Hematopoietic multipotent progenitor cell treated with erythropoietin and hydrocortisone succinate and interleukin-3 and kit ligand, for 17 days (in vitro differentiated cells): ENCODE data around the gene CSTA.
A peak's percentile ranks its signal among the peaks of the same experiment; 100 is the strongest.
"Not testable (repeated sequence)": the region's sequence is repeated elsewhere in the genome, so short reads cannot be mapped to it uniquely, and the experiment has no call there.

Experiments used
- DNase-seq: peaks from one replicate; pipeline ENCODE4 v3.0.0-alpha.2; 2015; ENCODE audit warnings: low spot score

The CSTA gene

DNA sequence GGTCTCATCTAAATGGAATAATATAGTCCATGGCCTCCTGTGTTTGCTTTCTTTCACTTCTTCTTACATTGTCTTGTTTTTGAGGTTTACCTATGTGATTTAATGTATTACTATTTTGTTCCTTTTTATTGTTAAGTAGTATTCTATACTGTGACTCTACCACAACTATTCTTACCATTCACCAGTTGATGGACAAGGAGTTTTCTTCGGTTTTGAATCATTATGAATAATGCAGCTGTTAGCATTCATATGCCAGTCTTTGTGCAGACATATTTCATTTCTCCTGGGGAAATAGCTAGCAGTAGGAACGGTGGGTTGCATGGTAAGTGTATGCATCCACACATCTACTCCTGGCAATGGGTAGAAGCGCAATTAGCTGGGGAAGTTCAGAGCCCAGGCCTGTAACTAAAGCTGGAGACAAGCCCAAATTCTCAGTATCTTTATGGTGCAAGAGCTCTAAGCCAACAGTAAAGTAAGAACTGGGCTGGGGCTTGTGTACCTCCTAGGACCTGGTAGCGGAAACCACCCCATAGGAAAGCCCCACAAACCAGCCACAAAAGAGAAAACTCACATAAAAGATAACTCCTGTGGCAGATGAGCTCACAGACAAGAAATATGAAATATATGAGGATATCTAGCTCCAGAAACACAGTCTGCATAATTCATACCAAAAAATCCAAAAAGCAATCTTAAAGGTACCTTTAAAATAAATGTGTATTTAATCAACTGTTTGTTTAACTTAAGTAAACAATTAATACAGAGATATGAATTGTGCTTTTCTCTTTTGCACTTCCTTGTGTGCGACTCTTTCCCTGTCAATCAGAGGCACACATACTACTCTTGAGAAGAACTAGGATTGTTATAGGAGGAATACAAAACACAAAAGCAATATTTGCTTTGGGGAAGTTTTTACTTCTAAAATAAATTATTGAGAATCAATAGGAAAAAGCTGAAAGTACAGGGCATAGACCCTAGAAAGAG, 2.7 kb upstream of the CSTA start:
- DNase-seq: no peak

GRCh38 chr3:122325769-122326168, 721 bp downstream of the CSTA start:
- no peak for DNase-seq

DNA sequence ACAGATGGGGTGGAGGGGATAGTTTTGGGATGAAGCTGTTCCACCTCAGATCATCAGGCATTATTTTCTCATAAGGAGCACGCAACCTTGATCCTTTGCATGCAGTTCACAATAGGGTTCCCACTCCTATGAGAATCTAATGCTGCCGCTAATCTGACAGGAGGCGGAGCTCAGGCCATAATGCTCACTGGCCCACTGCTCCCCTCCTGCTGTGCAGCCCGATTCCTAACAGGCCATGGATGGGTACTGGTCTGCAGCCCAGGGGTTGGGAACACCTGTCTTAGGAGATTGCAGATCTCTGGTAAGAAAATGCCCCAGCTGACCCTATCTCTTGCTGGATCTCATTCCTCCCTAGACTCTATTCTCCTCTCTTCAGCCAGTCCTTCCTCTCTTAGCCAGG, 6.8 kb downstream of the CSTA start:
- DNase-seq: no peak

DNA sequence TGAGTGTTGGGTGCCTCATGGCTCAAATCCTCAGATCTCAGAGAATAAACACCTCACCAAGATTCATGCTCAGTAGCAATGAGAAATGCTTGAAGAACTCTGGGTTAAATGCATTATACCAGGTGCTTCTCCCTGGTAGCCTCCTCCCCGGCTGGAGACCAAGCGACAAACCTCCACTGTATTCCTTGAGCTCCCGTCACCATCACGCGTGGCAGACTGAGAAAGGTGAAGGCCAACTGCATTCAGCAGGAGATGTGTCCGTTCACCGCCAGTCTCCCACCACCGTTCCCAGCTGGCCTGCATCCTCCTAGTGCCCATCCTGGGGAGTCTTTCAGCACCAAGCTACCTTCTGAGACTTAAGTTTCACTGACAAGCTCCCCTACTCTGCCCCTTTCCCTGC, 7.5 kb downstream of the CSTA start:
- DNase-seq: no peak

- no peak for DNase-seq
Observed at GRCh38 chr3:122342803-122343202, 17.8 kb downstream of the CSTA start.

DNA sequence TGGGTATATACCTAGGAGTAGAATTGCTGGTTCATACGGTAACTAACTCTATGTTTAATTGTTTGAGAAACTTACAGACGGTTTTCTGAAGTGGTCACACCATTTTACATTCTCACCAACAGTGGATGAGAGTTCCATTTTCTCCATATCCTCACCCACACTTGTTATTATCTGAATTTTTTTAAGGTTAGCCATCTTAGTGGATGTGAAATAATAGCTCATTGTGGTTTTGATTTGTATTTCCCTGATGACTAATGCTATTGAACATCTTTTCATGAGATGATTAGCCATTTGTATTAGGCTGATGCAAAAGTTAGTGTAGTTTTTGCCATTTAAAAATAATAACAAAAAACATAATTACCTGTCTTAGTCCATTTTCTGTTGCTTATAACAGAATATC, 18.6 kb downstream of the CSTA start:
- DNase-seq: no peak

GRCh38 chr3:122349171-122349570, 24.1 kb downstream of the CSTA start:
- no peak for DNase-seq

GRCh38 chr3:122350814-122351418, 25.9 kb downstream of the CSTA start:
- DNase-seq: no peak

- no peak for DNase-seq
Observed at GRCh38 chr3:122351612-122352011, 26.6 kb downstream of the CSTA start.

DNA sequence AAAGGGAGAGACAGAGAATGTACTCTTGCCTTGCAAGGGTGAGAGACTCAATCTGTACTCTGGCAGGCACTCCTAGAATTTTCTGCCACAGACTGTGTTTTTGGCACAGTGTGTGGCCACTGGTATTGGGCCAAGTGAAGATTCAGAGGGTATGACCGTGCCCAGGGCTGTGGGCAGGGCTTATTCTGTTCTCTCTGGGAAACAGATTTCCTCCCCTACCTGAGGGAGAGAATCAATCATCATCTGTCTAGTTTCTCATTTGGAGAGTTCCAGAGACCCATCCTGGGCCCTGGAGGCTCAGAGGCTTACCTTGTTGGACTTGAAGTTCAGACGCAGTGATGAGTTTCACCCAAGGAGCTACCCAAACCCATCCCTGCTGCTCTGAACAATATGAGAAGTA, 28.2 kb downstream of the CSTA start:
- no peak for DNase-seq

DNA sequence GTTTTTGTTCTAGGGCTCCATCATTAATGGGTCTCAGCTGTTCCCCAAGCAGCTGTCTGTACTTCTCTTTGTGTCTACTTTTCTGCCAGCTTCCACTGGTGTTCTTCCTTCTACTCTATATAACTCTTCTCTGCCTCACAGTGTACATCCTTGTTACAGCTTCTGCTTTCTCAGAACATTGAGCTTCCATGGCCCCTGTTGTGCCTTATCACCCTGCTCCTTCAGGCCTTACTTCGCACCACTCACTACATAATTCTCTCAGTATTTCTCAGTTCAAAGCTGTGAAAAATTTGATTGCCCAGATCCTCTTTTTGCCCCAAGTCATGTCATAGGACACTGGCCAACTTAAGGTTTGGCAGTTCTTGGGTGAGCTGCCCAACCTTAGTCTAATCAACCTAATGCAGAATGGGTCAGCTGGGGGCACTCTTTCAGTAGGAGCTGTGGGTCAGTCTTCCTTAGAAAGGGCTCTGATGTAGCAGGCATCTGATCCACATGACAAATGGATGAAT, 28.9 kb downstream of the CSTA start:
- no peak for DNase-seq

DNA sequence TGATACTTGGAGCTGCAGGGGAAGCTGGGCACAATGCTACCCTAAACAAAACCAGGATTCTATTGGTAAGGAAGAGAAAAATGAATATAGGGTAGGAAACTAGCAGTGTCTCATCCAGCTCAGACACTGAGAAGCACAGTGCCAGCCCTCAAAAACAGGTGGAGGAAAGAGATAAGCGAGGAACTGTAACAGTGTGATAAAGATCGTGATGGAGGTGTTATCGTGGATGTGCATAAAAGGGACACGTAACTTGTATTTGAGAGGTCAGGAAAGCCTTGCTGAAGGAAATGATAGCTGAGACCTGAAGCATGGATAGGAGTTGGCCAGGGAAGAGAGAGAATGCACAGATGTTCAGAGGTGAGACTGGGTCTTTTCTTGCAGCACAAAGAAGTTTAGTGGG, 30.6 kb downstream of the CSTA start:
- no peak for DNase-seq

DNA sequence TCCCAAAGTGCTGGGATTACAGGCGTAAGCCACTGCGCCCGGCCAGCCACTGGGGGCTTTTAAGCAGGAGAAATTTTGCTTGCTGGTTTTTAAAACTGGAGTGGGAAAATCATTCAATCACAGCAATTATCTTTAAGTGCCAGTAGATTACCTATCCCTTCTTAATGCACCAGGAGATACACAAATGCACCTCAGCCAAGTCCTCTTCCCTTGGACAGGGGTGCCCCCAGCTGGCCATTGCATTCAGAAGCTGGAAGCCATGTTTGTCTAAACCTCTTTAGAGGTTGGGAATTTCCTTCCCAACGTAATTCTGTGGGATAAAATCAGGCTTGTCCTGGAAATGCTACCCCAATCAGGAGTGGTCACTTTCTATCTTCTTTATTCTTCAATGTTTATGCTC, 31.4 kb downstream of the CSTA start:
- DNase-seq: peak; percentile 9

DNA sequence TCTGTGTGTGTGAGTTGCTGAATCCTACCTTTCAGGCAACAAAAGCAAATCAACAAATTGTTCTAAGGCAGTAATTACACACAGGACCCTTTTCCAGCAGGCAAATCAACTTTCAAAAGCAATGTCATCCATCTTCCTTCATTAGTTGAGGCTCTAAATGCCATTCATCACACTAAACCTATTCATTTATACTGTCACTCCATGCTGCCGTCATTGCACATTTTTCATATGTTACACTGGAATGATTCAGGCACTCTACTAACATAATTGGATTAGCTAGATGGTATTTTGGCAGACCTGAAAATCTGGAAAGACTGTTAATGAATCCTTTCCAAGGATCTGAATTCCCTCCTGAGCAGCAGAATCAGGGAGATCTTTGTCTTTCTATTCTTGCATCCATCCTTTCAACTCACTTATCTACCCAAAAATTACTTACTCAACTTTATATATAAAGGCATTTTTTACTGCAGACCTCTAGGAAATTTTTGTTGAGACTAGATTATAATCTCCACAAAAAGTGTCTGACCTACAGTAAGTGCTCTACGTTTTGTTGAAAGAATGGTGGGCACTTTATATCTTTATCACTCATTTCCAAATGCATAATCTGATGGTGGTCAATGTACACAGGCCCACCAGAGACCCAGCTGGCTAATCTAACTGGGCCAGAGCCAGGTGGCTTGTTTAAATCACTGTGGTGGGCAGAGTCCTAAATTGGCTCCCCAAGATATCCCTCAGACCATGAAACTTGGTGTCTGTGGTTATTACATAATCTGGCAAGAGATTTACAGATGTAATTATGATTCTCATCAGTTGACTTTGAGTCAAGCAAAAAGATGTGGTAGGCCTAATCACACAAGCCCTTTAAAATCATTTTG, 33.0 kb downstream of the CSTA start:
- no peak for DNase-seq

DNA sequence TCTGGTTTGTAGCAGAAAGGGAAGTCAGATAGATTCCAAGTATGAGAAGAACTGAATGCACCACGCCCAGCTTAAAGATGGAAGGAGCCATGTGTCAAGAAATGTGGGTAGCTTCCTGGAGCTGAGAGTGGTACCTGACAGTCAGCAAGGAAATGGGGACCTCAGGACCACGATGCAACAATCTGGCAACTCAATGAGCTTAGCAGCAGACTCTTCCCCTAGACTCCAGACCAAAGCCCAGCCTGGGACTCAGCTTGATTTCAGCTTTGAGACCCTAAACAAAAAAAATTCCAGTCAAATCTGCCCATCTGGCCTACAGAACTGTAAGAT, 33.6 kb downstream of the CSTA start:
- DNase-seq: no peak

DNA sequence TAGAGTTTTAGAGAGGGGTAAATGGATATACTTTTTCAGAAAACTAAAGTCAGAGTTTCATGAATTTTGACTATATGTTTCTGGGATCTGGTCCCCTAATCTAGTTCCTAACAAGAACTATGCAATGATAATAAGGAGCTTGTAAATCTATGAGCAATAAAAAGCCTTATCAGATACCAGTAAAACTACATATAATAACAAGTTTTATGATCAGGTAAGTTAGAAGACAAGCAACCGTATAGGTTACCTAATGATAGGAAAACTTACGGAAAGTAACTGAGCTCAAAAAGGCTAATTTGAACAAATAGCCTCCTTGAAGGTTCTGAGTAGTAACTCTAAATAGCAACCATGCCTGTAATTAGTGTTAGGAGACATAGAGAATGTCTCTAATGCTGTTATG, 37.0 kb downstream of the CSTA start:
- DNase-seq: no peak

DNA sequence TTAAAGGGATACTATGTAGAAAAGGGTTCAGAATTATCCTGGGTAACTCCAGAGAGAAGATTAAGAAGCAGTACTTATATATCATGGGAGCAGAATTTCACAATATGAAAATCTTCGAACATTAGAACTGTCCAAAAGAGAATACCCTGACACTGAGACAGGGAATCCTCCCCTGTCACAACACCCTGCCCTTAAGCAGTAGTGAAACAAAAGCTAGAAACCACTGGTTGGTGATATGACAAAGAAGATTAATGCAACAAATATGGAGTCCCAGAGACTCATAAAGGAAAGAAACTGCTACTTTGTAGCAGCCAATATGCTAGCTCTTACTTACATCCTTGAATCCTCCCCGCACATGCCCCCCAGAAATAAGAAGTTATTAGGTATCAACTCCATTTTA, 39.4 kb downstream of the CSTA start:
- no peak for DNase-seq

DNA sequence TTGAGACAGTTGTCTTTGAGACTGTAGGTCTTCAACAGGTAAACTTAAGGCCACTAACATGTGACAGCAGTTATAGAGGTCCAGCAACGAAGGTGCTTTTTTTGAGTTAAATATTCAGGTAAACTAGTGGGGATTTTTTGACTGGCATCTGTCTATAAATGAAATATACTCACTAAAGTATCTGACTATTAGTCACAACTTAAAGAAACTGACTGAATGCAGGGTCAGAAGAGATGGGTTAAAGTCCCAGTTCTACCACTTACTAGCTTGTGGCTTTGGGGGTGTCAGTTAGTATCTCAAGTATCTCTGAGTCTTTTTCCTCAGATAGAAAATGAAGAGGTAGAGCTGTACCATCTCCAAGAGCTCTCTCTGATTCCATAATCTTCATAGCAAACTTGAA, 40.0 kb downstream of the CSTA start:
- DNase-seq: no peak

- DNase-seq: not testable (repeated sequence)
Observed at GRCh38 chr3:122365582-122366378, 40.7 kb downstream of the CSTA start.

DNA sequence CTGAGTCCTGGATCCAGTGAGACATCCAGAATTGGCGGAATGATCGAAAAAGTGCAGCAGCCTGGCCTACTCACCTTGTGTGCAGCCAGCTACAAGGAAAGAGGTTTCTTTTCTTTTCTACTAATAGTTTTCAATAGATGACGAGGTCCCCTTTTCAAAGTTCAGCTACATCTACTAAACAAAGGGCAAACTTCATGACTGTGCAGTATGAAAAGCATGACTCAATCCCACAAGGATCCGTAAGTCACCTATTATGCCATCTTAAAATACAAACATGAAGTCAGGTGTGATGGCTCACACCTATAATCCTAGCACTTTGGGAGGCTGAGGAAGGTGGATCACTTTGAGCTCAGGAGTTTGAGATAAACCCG, 41.3 kb downstream of the CSTA start:
- no peak for DNase-seq

- DNase-seq: no peak
Observed at GRCh38 chr3:122374034-122374433, 49.0 kb downstream of the CSTA start.

DNA sequence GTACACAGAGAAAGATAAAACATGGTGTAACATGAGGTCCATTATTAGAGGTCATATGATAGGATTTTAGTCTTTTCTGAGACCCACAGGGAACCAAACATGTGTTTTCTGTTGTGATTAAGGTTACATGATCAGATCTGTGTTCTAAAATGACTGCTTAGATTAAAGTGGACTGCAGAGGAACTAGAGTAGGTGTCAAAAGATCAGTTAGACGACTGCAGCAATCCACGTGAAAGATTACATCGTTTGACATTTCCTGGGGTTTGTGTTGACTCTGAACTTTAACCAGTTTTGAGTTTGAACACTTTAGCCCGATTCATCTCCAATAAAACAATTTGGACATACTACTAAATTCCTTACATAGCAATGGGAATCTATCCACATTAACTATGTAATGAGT, 52.9 kb downstream of the CSTA start:
- no peak for DNase-seq
